WERI-Rb-1 (cell line): ENCODE measurements around the gene WDFY1.

Source experiments
- DNase-seq: peaks from one replicate; pipeline ENCODE4 v3.0.0-alpha.2; 2020
- H3K27ac ChIP-seq: fragments of 250-450 bp; sonication (Bioruptor Pico); 2 replicates; pipeline ENCODE4 v1.5.1; 2020; ENCODE audit warnings: mild to moderate bottlenecking, moderate library complexity
- H3K27me3 ChIP-seq: fragments of 250-450 bp; sonication (Bioruptor Pico); 2 replicates; pipeline ENCODE4 v1.5.1; 2021; ENCODE audit warnings: mild to moderate bottlenecking, low read depth, moderate library complexity; ENCODE audit not compliant: insufficient read depth, severe bottlenecking
- H3K36me3 ChIP-seq: fragments of 250-450 bp; sonication (Bioruptor Pico); 2 replicates; pipeline ENCODE4 v1.5.1; 2020; ENCODE audit warnings: mild to moderate bottlenecking, moderate library complexity
- H3K4me3 ChIP-seq: 2 replicates; pipeline ENCODE4 v1.5.1; 2011; ENCODE audit warnings: low read depth, mild to moderate bottlenecking, control low read depth, low read length
- H3K9me3 ChIP-seq: fragments of 250-450 bp; sonication (Bioruptor Pico); 2 replicates; pipeline ENCODE4 v1.5.1; 2021; ENCODE audit warnings: mild to moderate bottlenecking, moderate library complexity; ENCODE audit not compliant: severe bottlenecking
- TF ChIP-seq, protein P1 (sequence below): IDR thresholded peaks from 2 replicates; pipeline ENCODE4 v1.5.1; 2011; ENCODE audit warnings: low read depth, mild to moderate bottlenecking, control low read depth, inconsistent platforms, low read length

Gene WDFY1

GRCh38 chr2:223934870-223935269 lies 10.3 kb downstream of the WDFY1 start:
- H3K9me3 ChIP-seq, result no peaks in the 10 kb centered on the region
- no peak for DNase-seq
- TF ChIP-seq, protein P1, sequence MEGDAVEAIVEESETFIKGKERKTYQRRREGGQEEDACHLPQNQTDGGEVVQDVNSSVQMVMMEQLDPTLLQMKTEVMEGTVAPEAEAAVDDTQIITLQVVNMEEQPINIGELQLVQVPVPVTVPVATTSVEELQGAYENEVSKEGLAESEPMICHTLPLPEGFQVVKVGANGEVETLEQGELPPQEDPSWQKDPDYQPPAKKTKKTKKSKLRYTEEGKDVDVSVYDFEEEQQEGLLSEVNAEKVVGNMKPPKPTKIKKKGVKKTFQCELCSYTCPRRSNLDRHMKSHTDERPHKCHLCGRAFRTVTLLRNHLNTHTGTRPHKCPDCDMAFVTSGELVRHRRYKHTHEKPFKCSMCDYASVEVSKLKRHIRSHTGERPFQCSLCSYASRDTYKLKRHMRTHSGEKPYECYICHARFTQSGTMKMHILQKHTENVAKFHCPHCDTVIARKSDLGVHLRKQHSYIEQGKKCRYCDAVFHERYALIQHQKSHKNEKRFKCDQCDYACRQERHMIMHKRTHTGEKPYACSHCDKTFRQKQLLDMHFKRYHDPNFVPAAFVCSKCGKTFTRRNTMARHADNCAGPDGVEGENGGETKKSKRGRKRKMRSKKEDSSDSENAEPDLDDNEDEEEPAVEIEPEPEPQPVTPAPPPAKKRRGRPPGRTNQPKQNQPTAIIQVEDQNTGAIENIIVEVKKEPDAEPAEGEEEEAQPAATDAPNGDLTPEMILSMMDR, result no peak
- no peak overlapping the region for H3K4me3 ChIP-seq
- H3K36me3 ChIP-seq, result no peaks in the 10 kb centered on the region; the same call in 1 of the 2 replicates
- H3K27me3 ChIP-seq, result no peaks in the 10 kb centered on the region
- no peak overlapping the region for H3K27ac ChIP-seq

DNA sequence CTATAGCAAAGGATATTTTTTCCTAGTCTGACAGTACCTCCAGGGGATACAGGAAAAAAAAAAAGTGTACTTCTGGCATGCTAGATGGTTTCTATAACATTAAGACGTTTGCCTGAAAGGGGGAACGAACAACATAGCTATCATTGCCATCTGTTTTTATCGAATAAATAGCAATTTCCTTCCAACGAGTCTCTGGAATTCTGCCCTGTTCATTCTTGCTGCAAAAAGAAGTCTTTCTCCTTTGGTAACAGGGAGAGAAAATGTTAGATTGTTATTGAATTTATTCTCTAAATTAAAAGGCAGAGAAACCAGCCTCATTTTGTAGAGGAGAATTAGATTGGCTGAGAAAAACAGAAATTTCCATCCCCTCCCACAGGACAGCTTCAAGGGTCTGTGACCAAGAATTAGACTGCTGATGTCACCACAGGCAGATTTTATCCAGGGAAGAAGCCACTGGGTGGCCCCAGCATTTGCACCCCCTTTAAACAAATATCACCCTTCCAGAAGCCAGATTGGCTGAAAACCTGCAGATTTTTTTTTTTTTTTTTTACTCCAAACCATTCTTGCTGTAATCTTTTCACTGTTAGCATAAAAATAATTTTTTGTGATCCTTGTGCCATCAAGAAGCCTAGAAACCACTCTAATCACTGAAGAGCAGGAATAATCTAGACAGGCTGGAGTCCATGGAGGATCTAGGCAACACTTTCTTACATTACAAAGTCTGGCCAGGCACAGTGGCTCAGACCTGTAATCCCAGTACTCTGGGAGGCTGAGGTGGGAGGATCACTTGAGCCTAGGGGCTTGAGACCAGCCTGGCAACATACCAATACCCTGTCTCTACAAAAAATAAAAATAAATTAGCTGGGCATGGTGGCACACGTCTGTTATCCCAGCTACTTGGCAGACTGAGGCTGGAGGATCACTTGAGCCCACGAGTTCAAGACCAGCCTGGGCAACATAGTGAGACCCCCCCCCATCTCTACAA lies 12.0 kb downstream of the WDFY1 start:
- Histone ChIP-seq H3K27ac (no peak overlapping the region), H3K27me3 (no peaks in the 10 kb centered on the region), H3K9me3 (no peaks in the 10 kb centered on the region), H3K4me3 (no peak overlapping the region), H3K36me3 (no peaks in the 10 kb centered on the region)
- TF ChIP-seq, protein P1, result no peak
- no peak for DNase-seq

GRCh38 chr2:223930103-223930976 lies 14.8 kb downstream of the WDFY1 start:
- TF ChIP-seq, protein P1, result no peak
- peaks cover 7% of the 10 kb centered on the region for H3K9me3 ChIP-seq
- H3K27me3 ChIP-seq, result no peaks in the 10 kb centered on the region
- no peak for DNase-seq
- no peak overlapping the region for H3K4me3 ChIP-seq
- H3K27ac ChIP-seq, result no peak overlapping the region
- H3K36me3 ChIP-seq, result no peaks in the 10 kb centered on the region

- no peak for DNase-seq
- TF ChIP-seq, protein P1, result no peak
- Histone ChIP-seq H3K4me3 (no peak overlapping the region), H3K9me3 (peaks cover 7% of the 10 kb centered on the region), H3K27ac (no peak overlapping the region), H3K36me3 (no peaks in the 10 kb centered on the region), H3K27me3 (no peaks in the 10 kb centered on the region)
Measured at GRCh38 chr2:223929571-223930102, 15.5 kb downstream of the WDFY1 start.

DNA sequence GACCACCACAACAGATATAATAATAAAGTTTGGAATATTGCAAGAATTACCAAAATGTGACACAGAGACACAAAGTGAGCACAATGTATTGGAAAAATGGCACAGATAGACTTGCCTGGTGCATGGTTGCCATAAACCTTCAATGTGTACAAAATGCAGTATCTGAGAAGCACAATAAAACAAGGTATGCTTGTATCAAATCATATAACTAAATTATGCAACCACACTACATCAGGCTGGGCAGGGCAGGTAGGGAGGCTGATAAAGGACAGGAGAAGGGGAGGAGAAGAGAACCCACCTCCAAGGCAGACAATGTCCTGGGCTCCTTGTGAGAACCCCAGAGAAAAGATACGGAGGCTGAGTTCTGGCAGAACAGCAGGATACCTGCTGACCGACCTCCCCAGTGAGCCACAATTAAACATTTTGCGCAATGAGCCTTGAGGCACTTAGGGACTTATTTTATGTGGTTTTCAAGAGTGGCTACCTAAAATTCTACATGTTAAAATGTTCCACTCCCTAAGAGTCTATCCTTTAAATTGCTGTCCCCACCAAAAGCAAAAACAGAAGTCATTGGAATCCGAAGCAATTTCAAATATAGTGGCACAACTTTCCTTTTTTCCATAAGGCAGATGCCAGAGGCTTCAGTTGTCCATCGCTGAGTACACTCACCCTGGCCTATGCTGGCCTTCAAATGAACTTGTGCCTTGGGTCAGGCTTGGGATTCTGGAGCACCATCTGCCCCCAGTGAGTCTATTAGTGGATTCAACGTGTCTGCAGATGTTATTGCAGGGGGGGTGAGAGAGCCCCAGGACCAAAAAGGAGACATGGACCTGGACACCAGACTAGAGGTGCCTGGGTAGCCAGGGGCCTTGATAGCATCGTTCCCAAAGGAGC lies 16.8 kb downstream of the WDFY1 start:
- Histone ChIP-seq H3K36me3 (no peaks in the 10 kb centered on the region), H3K27me3 (no peaks in the 10 kb centered on the region), H3K9me3 (peaks cover 7% of the 10 kb centered on the region), H3K4me3 (no peak overlapping the region), H3K27ac (no peak overlapping the region)
- DNase-seq, result no peak
- TF ChIP-seq, protein P1, result no peak
